ENCODE measurements around the gene ERCC6.

DNA sequence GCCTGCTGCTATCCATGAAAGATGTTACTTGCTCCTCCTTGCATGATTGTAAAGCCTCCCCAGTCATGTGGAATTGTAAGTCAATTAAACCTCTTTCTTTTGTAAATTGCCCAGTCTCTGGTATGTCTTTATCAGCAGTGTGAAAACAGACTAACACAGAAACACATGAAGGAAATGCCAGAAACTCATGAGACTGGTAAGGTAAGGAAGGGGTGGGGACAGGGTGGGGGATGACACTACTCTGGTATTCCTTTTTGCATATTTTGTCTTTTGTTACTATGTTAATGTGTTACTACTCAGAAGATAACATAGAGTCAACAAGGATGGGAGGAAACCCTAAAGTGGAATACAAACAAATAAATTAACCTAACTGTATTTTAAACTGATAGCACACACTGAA is 73.2 kb downstream of the ERCC6 start:
- TF ChIP-seq, protein P1, sequence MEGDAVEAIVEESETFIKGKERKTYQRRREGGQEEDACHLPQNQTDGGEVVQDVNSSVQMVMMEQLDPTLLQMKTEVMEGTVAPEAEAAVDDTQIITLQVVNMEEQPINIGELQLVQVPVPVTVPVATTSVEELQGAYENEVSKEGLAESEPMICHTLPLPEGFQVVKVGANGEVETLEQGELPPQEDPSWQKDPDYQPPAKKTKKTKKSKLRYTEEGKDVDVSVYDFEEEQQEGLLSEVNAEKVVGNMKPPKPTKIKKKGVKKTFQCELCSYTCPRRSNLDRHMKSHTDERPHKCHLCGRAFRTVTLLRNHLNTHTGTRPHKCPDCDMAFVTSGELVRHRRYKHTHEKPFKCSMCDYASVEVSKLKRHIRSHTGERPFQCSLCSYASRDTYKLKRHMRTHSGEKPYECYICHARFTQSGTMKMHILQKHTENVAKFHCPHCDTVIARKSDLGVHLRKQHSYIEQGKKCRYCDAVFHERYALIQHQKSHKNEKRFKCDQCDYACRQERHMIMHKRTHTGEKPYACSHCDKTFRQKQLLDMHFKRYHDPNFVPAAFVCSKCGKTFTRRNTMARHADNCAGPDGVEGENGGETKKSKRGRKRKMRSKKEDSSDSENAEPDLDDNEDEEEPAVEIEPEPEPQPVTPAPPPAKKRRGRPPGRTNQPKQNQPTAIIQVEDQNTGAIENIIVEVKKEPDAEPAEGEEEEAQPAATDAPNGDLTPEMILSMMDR (IDR thresholded peaks at IDR 0.05) = no peak
- TF ChIP-seq POLR2A (IDR thresholded peaks at IDR 0.05) = no peak

Measured in Peyer's patch (tissue), 4 donors.